Frontal cortex (tissue), 4 donors: ENCODE measurements around the gene ALS2CL. TPM values are rescaled to one million over a fixed set of nuclear protein-coding genes. Genes with fewer than 3 reads are reported as not detected.
"Not testable (repeated sequence)": the region's sequence is repeated elsewhere in the genome, so short reads cannot be mapped to it uniquely, and the experiment has no call there.

Source experiments
- DNase-seq, 2 donors: peaks; one replicate each; pipeline ENCODE4 v3.0.0; 2012; ENCODE audit warnings: low spot score in 2 of 2
- FAIRE-seq: peaks from 2 replicates; lab custom pipeline; 2012; peaks lifted over from hg19 to GRCh38; lab: Jason Lieb, UNC
- total RNA-seq: library from RNA; depleted of rRNA; stranded (reverse); fragments of >200 nt; gene quantifications from one replicate; pipeline ENCODE4 v1.2.3, GENCODE V29; 2014
- donor health status: control.
- donor health status: control.
- donor health status: control.

ALS2CL gene, protein sequence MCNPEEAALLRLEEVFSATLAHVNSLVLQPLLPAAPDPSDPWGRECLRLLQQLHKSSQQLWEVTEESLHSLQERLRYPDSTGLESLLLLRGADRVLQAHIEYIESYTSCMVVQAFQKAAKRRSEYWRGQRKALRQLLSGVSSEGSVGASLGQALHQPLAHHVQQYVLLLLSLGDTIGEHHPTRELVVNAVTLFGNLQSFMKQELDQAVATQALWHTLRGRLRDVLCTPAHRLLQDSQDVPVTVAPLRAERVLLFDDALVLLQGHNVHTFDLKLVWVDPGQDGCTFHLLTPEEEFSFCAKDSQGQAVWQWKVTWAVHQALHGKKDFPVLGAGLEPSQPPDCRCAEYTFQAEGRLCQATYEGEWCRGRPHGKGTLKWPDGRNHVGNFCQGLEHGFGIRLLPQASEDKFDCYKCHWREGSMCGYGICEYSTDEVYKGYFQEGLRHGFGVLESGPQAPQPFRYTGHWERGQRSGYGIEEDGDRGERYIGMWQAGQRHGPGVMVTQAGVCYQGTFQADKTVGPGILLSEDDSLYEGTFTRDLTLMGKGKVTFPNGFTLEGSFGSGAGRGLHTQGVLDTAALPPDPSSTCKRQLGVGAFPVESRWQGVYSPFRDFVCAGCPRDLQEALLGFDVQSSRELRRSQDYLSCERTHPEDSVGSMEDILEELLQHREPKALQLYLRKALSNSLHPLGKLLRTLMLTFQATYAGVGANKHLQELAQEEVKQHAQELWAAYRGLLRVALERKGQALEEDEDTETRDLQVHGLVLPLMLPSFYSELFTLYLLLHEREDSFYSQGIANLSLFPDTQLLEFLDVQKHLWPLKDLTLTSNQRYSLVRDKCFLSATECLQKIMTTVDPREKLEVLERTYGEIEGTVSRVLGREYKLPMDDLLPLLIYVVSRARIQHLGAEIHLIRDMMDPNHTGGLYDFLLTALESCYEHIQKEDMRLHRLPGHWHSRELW
- total RNA-seq = 1.2 TPM

GRCh38 chr3:46693038-46693891 lies at the start of gene ALS2CL:
TSS of gene ALS2CL (minus strand) at chr3:46693679. CDS start at chr3:46689440, 4,239 bp downstream.
- peak; percentile 55 to 82 for DNase-seq
- no peak for FAIRE-seq

DNA sequence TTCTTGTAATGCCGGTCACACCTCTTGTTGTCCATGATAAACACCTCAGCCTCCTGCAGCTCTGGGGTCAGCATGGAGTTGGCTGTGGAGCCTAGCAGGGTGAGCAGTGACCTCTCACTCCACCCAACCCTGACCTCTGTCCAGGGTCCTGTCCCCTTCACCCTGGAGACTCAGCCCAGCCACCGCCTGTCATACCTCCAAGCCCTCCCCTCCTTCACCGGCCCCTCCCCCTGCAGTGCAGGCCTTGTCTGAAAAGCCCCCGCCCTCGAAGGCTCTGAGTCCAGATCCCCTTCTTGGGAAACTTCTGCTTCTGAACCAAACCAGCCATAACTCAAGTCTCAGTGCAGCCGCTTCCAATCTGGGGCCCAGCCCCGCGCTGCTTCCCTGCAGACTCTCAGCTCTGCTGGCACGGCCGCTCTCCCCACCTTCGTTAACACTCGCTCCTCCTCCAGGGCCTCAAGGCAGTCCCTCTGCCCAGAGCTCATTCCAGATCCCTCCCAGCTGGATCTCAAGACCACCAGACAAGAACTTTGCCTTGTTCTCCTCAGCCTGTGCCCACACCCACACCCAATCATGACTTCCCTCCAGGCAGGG lies 49.6 kb upstream of the ALS2CL start:
- DNase-seq = no peak
- FAIRE-seq = no peak

DNA sequence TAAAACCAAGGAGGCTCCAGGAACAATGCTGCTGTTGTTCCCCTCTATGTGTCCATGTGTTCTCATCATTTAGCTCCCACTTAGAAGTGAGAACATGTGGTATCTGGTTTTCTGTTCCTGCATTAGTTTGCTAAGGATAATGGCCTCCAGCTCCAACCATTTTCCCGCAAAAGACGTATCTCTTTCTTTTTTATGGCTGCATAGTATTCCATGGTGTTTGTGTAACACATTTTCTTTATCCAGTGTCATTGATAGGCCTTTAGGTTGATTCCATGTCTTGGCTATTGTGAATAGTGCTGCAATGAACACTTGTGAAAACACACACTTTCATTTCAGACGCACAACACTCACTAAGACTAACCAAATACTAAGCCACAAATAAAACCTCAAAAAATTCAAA lies 46.1 kb upstream of the ALS2CL start:
- FAIRE-seq, DNase-seq: not testable (repeated sequence)

DNA sequence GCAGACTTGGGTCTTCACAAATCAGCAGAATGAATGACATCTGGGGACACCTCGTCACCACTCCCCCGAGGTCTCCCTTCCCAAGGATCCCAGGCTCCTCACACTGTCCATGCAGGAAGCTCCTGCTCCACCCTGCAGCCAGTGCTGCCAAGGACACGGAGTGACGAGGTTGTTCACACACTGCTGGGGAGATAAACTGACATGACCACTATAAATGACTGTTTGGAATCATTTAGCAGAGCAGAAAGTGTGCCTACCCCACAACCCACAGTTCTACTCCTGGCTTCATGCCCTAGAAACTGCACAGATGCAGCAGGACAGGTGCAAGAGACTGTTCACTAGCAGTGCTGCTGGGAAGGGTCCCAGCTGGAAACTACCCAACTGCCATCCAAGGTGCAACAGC lies 43.9 kb upstream of the ALS2CL start:
- DNase-seq = no peak
- no peak for FAIRE-seq

DNA sequence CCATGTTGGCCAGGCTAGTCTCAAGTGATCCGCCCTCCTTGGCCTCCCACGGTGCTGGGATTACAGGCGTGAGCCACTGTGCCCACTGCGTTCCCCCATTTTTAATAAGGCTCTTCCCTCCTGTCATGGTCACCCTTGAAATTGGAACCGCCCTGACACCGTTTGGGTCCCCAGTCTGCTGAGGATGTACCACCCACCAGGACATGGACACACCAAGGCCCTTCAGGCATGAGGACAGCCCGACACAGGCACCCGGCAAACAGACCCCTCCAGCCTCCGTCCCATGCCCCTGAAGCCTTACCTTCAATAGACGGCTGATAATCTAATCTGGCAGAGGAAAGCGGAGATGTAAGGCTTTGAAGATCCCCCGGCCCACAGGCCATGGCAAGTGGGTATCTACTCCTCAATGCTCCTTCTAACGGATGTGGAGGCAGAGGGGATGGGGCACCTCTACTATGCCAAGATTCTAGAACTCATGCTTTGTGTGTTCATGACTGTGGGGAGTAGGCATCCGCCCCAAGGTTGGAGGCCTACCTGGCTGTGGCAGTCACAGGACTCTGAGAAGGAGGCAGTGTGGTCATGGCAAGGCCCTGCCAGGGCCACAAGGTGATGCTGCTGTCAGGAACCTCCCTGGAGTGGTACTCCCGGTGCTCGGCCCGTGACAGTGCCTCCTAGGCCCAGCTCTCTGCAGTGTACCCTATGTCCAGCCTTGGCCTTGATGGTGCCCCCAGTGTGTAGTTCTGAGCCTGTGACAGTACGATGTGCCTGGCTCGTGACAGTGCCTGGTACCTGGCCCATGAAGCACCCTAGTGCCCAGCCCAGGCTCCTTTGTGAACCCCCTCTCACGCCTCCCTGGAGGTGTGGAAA lies 42.8 kb upstream of the ALS2CL start:
- no peak for DNase-seq
- no peak for FAIRE-seq

DNA sequence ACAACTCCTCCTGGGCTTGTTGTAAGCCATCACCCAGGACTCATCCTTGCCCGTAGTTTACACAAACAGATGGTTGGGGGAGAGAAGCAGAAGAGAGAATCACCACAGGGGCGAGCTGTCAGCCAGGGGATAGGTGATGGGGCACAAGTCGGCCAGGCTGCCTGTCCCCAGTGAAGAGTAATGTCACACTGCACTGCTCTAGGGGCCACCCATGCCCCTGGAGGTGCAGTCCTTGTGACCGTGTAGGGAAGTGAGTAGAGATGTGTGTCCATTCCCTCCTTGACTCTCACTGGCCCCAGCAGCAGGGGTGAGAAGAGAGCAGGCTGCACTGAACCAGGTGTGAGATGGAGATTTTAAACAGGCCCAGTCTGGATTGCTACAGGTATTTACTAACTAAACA lies 41.3 kb upstream of the ALS2CL start:
- DNase-seq (no peak), FAIRE-seq (no peak)

- FAIRE-seq = no peak
- DNase-seq = no peak
These were observed 39.7 kb upstream of the ALS2CL start for GRCh38 chr3:46733026-46733800.

DNA sequence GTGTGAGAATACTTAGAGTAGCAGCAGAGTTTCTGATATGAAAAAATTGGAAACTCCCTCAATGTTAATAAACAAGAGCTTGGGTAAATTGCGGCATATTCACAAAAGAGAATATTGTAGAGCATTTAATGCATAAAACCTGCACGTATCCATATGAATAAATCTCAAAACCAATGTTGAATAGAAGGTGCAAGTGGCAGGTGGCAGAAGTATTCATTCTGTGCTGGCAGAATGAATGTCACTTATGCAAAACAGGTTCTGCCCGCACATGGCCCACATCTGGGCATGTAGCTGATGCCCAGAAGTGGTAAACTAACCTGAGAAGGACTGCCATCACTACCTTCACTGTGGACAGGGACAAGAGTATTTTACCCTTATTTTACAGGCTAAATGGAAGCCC lies 38.3 kb upstream of the ALS2CL start:
- DNase-seq (no peak), FAIRE-seq (no peak)

DNA sequence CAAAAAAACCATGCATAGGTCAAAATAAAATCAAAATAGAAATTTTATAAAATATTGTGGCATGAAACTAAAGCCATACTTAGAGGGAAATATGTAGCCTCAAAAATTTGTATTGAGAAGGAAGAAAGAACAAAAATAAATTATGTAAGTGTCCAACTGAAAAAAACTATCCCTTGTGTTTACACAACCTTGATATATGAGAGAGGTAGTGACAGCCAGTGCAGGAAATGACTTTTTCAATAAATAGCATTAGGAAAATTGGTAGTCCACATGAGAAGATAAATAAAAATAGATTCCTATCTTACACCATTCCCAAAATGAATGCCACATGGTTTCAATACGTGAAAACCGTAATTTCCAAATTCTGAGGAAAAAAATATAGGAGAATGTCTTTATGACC lies 37.3 kb upstream of the ALS2CL start:
- FAIRE-seq (no peak), DNase-seq (no peak)

DNA sequence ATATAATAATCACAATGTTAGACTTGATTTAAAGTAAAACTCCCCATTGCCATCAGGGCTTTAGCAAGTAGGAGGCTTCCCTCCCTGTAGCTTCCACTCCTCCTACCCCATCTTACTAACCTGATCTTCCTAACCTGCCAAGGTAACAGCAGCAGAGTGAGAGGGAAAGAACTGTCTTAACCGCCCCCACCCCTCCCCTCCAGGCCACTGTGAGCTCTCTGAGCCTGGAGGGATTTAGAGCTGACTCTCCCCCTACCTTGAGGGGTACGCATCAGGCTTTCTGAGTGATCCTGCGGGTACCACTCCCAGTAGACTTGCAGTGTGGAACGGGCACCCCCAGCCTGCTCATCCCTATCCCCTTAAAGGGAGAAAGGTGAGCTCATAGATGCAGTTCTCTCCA lies 35.6 kb upstream of the ALS2CL start:
- FAIRE-seq (no peak), DNase-seq (no peak)

GRCh38 chr3:46725621-46726314 lies 32.3 kb upstream of the ALS2CL start:
- DNase-seq (no peak), FAIRE-seq (no peak)

GRCh38 chr3:46724424-46724823 lies 30.9 kb upstream of the ALS2CL start:
- FAIRE-seq (no peak), DNase-seq (no peak)

- FAIRE-seq (no peak), DNase-seq (no peak)
These were observed 29.0 kb upstream of the ALS2CL start for GRCh38 chr3:46722443-46722842.

GRCh38 chr3:46721009-46721408 lies 27.5 kb upstream of the ALS2CL start:
- FAIRE-seq = no peak
- no peak for DNase-seq

GRCh38 chr3:46719735-46720271 lies 26.3 kb upstream of the ALS2CL start:
- no peak for DNase-seq
- FAIRE-seq = no peak

DNA sequence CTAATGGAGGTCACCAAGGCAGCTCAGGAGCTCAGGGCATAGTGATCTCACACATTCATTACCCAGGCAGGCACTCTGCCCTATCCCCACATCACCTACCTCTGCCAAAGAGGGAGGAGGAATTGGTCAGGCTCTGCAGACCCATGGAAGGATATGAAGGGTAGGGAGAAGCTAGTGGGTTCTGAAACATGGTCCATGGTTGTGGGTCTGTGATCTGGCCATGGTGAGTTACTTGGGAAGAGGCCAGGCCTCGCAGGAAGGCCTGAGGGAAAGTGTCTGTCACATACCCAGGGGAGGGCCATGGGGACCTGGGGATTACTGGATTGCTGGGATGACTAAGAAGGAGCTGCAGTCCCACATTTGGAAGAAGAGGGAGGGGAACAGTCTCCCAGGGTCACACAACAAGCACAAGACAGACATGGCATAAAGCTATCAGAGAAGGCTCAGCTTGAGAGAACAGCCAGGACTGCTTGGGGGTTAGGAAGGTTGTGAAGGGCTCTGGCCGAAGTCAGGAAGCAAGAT lies 25.6 kb upstream of the ALS2CL start:
- FAIRE-seq (no peak), DNase-seq (no peak)
